Dorsolateral prefrontal cortex (tissue), 118 donors: ENCODE results near the gene IFNA21. TPM values are rescaled to one million over a fixed set of nuclear protein-coding genes. Genes with fewer than 3 reads are reported as not detected.

ENCODE experiments used
- total RNA-seq, 120 experiments: library from RNA; stranded (reverse); gene quantifications; one replicate each; pipeline versions ENCODE4 v1.2.3 to v1.2.4, GENCODE V29; 2022

IFNA21 gene
- total RNA-seq, 120 experiments from 2014 or later, result not detected

Other genes starting within 250 kb of the IFNA21 start
- gene HACD4, start 135.0 kb downstream of the IFNA21 start, total RNA-seq, result 1 to 10 TPM in 110 of 120 experiments, under 1 TPM in 10; 0.63 to 3.7 (median 1.7) TPM
- gene IFNB1, start 88.7 kb downstream of the IFNA21 start, total RNA-seq, result not detected
- not detected for gene IFNW1, start 24.8 kb downstream of the IFNA21 start, total RNA-seq
- not detected for gene IFNA4, start 20.9 kb upstream of the IFNA21 start, total RNA-seq
- gene IFNA7, start 35.5 kb upstream of the IFNA21 start, total RNA-seq, result not detected
- not detected for gene IFNA10, start 40.5 kb upstream of the IFNA21 start, total RNA-seq
- gene IFNA16, start 50.7 kb upstream of the IFNA21 start, total RNA-seq, result not detected
- gene IFNA17, start 61.6 kb upstream of the IFNA21 start, total RNA-seq, result not detected
- gene IFNA14, start 73.3 kb upstream of the IFNA21 start, total RNA-seq, result not detected
- 1 to 10 TPM in 1 of 120 experiments, under 1 TPM in 8, not detected in 111; 0.43 to 1.1 (median 0.52) TPM for gene IFNA5, start 138.7 kb upstream of the IFNA21 start, total RNA-seq
- 10 to 100 TPM; 15.6 to 29.5 (median 24.9) TPM for gene KLHL9, start 168.7 kb upstream of the IFNA21 start, total RNA-seq
- gene IFNA6, start 184.2 kb upstream of the IFNA21 start, total RNA-seq, result 1 to 10 TPM in 5 of 120 experiments, under 1 TPM in 40, not detected in 75; 0.26 to 1.7 (median 0.63) TPM
- gene IFNA13, start 201.4 kb upstream of the IFNA21 start, total RNA-seq, result 1 to 10 TPM in 54 of 120 experiments, under 1 TPM in 34, not detected in 32; 0.41 to 6.2 (median 1.3) TPM
- gene IFNA2, start 218.7 kb upstream of the IFNA21 start, total RNA-seq, result 1 to 10 TPM in 67 of 120 experiments, under 1 TPM in 38, not detected in 15; 0.36 to 3.6 (median 1.3) TPM
- under 1 TPM in 2 of 120 experiments, not detected in 118; 0.46 to 0.50 TPM for gene IFNA8, start 242.5 kb upstream of the IFNA21 start, total RNA-seq